ENCODE data around the gene ZNF628.
A peak's percentile ranks its signal among the peaks of the same experiment; 100 is the strongest.

ZNF628 gene

DNA sequence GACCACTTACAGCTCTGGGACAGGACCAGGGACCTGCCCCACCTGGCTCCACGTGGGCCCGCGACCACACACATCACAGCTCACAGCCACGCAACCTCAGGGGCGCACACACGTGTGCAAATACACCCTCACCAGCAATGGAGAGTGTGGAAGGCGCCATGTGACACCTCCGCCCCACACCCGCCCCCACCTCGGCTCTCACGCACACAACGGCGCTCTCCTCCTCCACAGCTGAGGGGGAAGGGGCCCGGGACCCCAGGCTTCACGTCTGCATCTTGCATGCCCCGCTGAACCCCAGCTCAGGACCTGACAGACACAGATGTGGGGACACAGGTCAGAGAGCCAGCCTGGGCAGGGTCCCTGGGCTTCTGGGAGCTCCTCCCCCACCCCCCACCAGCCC is 26.9 kb upstream of the ZNF628 start:
- no peak for DNase-seq (ENCODE audit: extremely low read depth, low read depth)
- TF ChIP-seq CTCF (IDR thresholded peaks at IDR 0.05; ENCODE audit: low read depth, low read length, missing control alignments): no peak
- H3K4me3 ChIP-seq (replicated peaks; ENCODE audit: low read depth, low read length): no peak overlapping the region

- no peak for TF ChIP-seq CTCF (IDR thresholded peaks at IDR 0.05; ENCODE audit: low read depth, low read length, missing control alignments)
- DNase-seq (ENCODE audit: extremely low read depth, low read depth): no peak
Measured at GRCh38 chr19:55451163-55451964, 25.1 kb upstream of the ZNF628 start.

DNA sequence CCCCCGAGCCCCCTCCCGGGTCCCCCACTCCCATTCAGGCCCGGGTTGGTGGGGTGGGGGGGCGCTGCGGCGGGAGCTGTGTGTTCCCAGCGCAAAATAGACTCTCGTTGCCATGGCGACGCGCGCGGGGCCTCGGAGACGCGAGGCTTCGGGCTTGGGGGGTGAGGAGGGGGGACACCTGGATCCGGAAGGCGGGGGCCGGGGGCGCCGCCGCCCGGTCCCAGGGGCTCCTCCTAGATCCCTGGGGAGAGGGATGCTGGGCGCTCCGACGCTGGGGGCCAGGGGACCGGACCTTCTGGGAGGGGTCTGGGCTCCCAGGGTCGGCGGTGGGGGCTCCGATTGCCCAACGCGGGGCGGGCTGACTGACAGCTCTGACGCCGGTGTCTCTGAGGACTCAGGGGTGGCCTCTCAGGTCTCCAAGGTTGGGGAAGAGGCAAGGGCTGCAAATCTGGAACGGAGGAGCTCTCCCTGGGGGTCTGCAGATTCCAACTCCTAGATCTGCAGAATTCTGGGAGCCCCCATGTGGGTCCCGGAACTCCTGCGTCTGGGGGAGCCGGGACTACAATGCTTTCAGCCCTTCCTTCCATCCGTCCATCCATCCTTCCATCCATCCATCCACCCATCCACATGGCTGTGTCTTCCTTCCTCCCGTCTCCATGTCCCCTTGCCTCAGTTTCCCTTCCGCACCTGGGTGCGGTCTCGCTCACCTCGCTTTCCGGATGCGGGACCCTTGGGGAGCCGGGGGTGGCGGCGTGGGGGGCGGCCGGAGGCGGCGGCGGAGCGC is 24.3 kb upstream of the ZNF628 start:
- DNase-seq (ENCODE audit: extremely low read depth, low read depth): no peak
- TF ChIP-seq CTCF (IDR thresholded peaks at IDR 0.05; ENCODE audit: low read depth, low read length, missing control alignments): no peak
- H3K4me3 ChIP-seq (replicated peaks; ENCODE audit: low read depth, low read length): no peak overlapping the region

More at GRCh38 chr19:55451163-55451964, 25.1 kb upstream of the ZNF628 start:
- H3K4me3 ChIP-seq (replicated peaks; ENCODE audit: low read depth, low read length): no peak overlapping the region

- peak; percentile 40 for DNase-seq (ENCODE audit: extremely low read depth, low read depth)
- H3K4me3 ChIP-seq (replicated peaks; ENCODE audit: low read depth, low read length): no peak overlapping the region
Measured at GRCh38 chr19:55452749-55453346, 23.6 kb upstream of the ZNF628 start.

GRCh38 chr19:55453511-55454260 is 22.7 kb upstream of the ZNF628 start:
- TF ChIP-seq CTCF (IDR thresholded peaks at IDR 0.05; ENCODE audit: low read depth, low read length, missing control alignments): no peak
- no peak overlapping the region for H3K4me3 ChIP-seq (replicated peaks; ENCODE audit: low read depth, low read length)
- DNase-seq (ENCODE audit: extremely low read depth, low read depth): no peak

More at GRCh38 chr19:55452749-55453346, 23.6 kb upstream of the ZNF628 start:
- no peak for TF ChIP-seq CTCF (IDR thresholded peaks at IDR 0.05; ENCODE audit: low read depth, low read length, missing control alignments)

DNA sequence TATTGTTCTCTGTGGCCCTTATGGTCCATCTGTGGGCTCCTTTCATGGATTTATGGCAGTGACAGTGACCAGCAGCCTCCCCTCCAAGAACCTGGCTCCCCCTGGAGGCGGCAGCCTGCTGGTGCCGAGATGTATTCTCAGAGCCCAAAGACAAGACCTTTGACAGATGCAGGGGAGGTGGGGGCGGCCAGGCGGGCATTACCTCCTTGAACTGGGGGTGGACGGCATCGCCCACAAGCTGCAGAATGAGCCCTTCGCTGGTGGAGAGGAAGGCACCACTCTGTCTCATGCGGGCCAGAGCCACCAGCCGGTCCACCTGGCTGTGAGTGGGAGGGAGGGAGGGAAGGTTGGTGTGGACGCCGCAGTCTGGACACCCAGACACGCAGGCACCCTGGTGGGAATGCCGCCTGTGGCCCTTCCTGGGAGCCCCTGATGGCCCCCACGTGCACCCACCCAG is 21.6 kb upstream of the ZNF628 start:
- H3K4me3 ChIP-seq (replicated peaks; ENCODE audit: low read depth, low read length): no peak overlapping the region
- TF ChIP-seq CTCF (IDR thresholded peaks at IDR 0.05; ENCODE audit: low read depth, low read length, missing control alignments): peak; percentile 75
- no peak for DNase-seq (ENCODE audit: extremely low read depth, low read depth)

Data from HFF-Myc (cell line).